Right ventricle myocardium superior (tissue), 1 donor: ENCODE results near the gene VPS39. TPM values are rescaled to one million over a fixed set of nuclear protein-coding genes. Genes with fewer than 3 reads are reported as not detected.

Source experiments
- ATAC-seq: fragments of 200-7000 bp; cut with Tn5 transposase; one replicate; pipeline ENCODE4 v1.9.1; 2020; ENCODE audit warnings: mild to moderate bottlenecking; ENCODE audit not compliant: poor library complexity
- DNase-seq: peaks from one replicate; pipeline ENCODE4 v3.0.0-alpha.2; 2020
- intact Hi-C: fragments of 100-400 bp; cut with DNase I; formaldehyde crosslinking; loops from one replicate; pipeline ENCODE4 v1.11.2; 2022
- microRNA-seq: library from miRNA; unstranded; fragments of <30 nt; microRNA quantifications from one replicate; pipeline ENCODE4 v1.2.0, GENCODE V29; 2020
- total RNA-seq: library from RNA; stranded (reverse); fragmentation: NEBNext Ultra II Directional; extraction: Animal tissue kit (Norgen Biotek cat#: 25700); gene quantifications from one replicate; pipeline ENCODE4 v1.2.1, GENCODE V29; 2021
- donor health status: DM: no; HTN: yes; CAD: no; lungs with severe emphysema.

Gene VPS39
- total RNA-seq, 1 donor from 2014 or later: 46.3 TPM

DNA sequence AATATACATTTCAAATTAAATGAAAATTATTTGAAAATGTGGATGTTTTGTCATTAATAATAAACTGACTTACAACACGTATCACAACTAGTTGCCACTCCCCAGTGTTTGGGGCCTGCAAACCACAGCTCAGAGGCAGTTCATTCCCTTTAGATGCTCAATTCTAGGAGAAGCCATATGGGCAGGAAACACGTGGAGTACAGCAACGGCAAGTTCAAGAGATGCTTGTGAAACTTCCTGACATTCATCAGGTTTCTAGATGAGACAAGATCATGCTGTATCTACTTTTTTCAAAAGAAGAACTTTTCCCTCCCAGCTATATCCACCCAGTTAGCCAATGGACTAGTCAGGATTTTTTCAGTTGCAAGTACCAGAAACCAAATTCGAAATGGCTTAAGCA is 96.2 kb downstream of the VPS39 start:
- no peak for ATAC-seq
- intact Hi-C loops: no loop called here

DNA sequence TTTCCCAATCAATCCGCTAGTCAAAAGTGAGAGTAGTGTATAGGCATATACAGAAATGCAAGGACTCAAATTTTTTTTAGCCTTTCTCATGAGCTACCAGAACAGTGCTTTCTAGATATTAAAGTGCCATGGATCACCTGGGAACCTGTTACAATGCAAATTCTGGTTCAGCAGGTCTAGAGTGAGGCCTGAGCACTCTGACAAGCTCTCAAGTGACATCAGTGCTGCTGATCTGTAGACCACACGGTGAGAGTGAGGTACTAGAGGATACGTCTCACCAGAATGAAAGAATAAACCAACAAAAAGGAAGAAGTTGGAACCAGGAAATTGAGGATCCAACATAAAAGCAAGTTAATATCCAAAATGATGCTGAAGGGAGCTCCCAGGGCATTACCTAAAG is 97.7 kb downstream of the VPS39 start:
- ATAC-seq: no peak
- no peak for DNase-seq
- intact Hi-C loops: no loop called here

More for the DNA sequence above, 96.2 kb downstream of the VPS39 start:
- no peak for DNase-seq

DNA sequence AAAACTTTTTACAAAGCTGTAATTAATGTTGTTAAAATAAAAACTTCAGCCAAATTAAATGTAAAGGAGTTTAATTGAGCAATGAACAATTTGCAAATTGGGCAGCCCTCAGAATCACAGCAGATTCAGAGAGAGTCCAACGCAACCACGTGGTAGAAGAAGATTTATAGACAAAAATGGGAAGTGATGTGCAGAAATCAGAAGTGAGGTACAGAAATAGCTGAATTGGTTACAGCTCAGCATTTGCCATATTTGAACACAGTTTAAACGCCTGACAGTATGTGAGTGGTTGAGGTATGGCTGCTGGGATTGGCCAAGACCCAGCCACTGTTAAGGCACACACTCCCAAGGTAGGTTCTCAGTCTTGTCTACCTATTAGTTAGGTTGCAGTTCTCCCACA is 99.3 kb downstream of the VPS39 start:
- DNase-seq (no peak), ATAC-seq (no peak)
- intact Hi-C loops: no loop called here

Small RNA genes within 50 kb of the gene (microRNA-seq; reads per million reads assigned to microRNA genes)
- 26.5 reads per million, percentile 39 among the genes with 10 or more reads in this experiment for gene MIR627

Other genes with a start within 250 kb of the VPS39 start
- 47.2 TPM for gene EHD4, start 235.7 kb downstream of the VPS39 start, total RNA-seq
- not detected for gene PLA2G4E, start 187.3 kb downstream of the VPS39 start, total RNA-seq
- not detected for gene PLA2G4D, start 113.7 kb downstream of the VPS39 start, total RNA-seq
- gene PLA2G4F, start 51.7 kb downstream of the VPS39 start, total RNA-seq: 4.6 TPM
- gene GANC, start 64.9 kb upstream of the VPS39 start, total RNA-seq: 15.0 TPM
- gene TMEM87A, start 65.1 kb upstream of the VPS39 start, total RNA-seq: 17.3 TPM
- gene CAPN3, start 151.2 kb upstream of the VPS39 start, total RNA-seq: 2.6 TPM